ENCODE data around the gene BMPR2. TPM values are rescaled to one million over a fixed set of nuclear protein-coding genes. Genes with fewer than 3 reads are reported as not detected.
"Not testable (repeated sequence)": the region's sequence is repeated elsewhere in the genome, so short reads cannot be mapped to it uniquely, and the experiment has no call there.

Gene BMPR2
- polyA plus RNA-seq, 3 donors: 4.1 to 17.7 (median 12.3) TPM

DNA sequence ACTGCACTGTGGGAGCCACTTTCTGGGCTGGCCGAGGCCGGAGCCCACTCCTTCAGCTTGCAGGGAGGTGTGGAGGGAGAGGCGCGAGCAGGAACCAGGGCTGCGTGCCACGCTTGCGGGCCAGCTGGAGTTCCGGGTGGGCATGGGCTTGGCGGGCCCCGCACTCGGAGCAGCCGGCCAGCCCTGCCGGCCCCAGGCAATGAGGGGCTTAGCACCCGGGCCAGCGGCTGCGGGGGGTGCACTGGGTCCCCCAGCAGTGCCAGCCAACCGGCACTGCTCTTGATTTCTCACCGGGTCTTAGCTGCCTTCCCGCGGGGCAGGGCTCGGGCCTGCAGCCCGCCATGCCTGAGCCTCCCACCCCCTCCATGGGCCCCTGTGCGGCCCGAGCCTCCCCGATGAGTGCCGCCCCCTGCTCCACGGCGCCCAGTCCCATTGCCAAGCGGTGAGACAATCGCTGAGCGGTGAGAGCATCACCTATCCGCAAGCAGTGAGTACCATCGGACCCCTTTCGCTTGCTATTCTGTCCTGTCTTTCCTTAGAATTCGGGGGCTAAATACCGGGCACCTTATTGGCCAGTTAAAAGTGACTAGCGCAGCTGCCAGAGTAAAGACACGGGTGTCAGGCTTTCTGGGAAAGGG, 120.8 kb downstream of the BMPR2 start:
- not testable (repeated sequence) for H3K27ac ChIP-seq (ENCODE audit: low read depth, low read length)
- 92 to 96% (median 95%) methylated on average over 25 to 38 of the region's 38 CpGs for WGBS, 3 donors

DNA sequence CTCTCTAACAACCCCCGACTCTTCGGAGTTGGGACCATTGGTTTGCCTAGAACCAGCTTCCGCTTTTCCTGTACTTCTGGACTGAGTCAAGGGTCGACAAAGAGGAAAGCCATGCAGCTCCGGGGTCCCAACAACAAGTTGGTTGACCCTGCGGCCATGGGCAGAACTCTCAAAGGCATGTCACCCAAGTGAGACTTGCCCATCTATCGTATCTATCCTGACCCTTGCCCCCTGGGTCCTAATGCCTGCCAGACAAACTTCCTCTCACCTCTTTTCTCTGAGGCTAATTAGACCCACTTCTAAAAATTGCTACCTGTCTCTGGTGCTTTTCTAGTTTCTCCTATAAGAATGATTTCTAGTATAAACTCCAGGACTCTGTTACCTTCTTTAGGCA, 121.3 kb downstream of the BMPR2 start:
- 90 to 94% (median 94%) methylated on average over 7 of the region's 7 CpGs for WGBS, 3 donors
- not testable (repeated sequence) for H3K27ac ChIP-seq (ENCODE audit: low read depth, low read length)

DNA sequence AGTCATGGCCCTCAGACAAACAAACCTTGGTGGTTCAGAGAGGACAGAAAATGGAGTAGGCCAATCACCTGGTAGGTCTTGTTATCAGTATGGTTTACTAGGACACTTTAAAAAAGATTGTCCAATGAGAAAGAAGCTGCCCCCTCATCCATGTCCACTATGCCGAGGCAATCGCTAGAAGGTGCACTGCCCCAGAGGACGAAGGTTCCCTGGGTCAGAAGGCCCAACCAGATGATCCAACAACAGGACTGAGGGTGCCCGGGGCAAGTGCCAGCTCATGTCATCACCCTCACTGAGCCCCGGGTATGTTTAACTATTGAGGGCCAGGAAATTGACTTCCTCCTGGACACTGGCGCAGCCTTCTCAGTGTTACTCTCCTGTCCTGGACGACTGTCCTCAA, 123.7 kb downstream of the BMPR2 start:
- 92 to 93% (median 92%) methylated on average over 7 of the region's 7 CpGs for WGBS, 3 donors

DNA sequence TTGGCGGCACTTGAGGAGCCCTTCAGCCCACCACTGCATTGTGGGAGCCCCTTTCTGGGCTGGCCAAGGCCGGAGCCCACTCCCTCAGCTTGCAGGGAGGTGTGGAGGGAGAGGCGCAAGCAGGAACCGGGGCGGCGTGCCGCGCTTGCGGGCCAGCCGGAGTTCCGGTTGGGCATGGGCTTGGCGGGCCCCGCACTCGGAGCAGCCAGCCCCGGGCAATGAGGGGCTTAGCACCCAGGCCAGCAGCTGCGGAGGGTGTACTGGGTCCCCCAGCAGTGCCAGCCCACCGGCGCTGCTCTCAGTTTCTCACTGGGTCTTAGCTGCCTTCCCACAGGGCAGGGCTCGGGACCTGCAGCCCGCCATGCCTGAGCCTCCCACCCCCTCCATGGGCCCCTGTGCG, 127.1 kb downstream of the BMPR2 start:
- 95 to 99% (median 99%) methylated on average over 21 of the region's 21 CpGs for WGBS, 3 donors
- H3K27ac ChIP-seq (ENCODE audit: low read depth, low read length): not testable (repeated sequence)

More for the DNA sequence above, 123.7 kb downstream of the BMPR2 start:
- not testable (repeated sequence) for H3K27ac ChIP-seq (ENCODE audit: low read depth, low read length)

DNA sequence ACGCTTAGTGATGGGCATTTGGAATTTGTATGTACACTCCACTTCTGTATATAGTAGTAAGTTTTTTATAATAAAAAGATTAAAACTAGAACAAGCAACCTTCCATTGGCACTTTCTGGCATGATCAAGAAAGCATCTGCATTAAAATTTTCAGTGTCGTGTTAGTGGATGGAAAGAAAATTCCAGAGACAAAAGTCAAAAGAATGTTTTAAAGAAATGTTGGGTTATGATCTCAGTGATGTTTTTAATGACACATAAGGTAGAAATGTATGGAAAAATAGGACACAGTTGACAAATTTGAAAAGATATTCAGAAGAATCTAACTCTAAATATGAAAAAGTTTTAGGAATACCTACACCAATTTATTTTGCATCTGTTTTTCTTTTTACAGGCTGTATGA, 132.6 kb downstream of the BMPR2 start:
- H3K27ac ChIP-seq (ENCODE audit: low read depth, low read length): no peak overlapping the region
- WGBS, 3 donors: 79 to 85% (median 83%) methylated on average over 2 of the region's 2 CpGs

DNA sequence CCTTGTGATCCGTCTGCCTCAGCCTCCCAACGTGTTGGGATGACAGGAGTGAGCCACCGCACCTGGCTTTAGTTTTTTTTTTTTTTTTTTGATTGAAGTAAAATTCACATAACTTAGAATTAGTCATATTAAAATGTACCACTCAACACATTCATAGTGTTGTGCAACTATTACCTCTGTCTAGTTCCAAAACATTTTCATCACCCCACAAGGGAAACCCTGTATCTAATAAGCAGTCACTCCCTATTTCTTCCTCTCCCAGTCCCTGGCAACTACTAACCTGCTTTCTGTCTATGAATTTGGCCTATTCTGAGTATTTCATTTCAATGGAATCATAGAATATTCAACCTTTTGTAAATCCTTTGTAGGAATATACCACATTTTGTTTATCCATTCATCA, 134.8 kb downstream of the BMPR2 start:
- H3K27ac ChIP-seq (ENCODE audit: low read depth, low read length): no peak overlapping the region
- WGBS, 3 donors: 55 to 90% (median 60%) methylated on average over 3 of the region's 3 CpGs

DNA sequence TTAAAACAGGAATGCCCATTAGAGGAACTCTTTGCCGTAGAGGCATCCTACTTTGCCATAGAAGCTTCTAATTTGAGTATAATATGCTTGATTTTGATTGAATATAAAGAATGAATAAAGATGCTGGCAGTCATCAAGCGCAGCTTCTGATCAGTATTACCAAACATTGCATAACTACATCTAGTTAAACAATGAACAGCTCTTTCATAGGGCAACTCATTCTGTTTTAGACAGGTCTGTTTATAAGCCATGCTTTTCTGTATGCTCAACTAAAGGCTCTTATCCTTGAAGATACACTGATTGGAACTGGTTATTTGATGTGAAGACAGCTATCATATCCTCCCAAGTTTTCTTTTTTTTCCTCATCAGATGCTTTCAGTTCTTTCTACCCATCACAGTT, 136.0 kb downstream of the BMPR2 start:
- no peak overlapping the region for H3K27ac ChIP-seq (ENCODE audit: low read depth, low read length)
- WGBS, 3 donors: 89 to 96% (median 95%) methylated on average over 2 of the region's 2 CpGs

DNA sequence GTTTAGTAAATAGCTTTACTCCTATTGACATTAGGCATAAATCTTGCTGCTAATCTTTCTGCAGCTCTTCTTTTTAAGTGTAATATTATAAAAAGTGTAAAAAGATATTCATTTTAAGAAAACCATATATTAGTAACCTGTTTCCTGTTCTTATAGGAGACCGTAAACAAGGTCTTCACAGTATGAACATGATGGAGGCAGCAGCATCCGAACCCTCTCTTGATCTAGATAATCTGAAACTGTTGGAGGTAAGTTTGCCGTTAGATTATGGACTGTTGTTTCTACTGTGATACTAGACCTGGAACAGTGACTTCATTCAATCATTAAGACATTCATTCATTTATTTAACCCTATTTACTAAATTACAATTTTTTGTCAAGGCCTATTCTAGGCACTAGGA, 138.6 kb downstream of the BMPR2 start:
- H3K27ac ChIP-seq (ENCODE audit: low read depth, low read length): no peak overlapping the region
- WGBS, 3 donors: 91 to 96% (median 92%) methylated on average over 3 of the region's 3 CpGs

DNA sequence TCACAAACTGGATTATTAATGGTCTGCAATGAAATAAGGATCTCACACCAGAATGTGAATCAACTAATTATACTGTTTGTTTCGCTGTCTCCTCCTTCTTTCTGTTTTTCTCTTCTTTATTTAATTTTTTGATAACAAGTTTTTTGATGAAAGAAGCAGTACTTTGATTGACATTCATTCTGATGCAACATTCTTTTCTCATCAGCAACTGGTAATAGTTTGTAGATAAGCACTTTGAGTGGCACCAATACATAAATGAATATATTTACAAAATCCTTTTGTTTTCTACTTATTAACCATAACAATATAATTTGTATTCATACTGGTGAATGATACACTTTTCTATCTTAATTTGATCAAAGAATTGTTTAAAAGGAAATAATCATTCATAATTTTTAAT, 143.3 kb downstream of the BMPR2 start:
- 96 to 98% (median 97%) methylated on average over 1 of the region's 1 CpG for WGBS, 3 donors
- no peak overlapping the region for H3K27ac ChIP-seq (ENCODE audit: low read depth, low read length)

DNA sequence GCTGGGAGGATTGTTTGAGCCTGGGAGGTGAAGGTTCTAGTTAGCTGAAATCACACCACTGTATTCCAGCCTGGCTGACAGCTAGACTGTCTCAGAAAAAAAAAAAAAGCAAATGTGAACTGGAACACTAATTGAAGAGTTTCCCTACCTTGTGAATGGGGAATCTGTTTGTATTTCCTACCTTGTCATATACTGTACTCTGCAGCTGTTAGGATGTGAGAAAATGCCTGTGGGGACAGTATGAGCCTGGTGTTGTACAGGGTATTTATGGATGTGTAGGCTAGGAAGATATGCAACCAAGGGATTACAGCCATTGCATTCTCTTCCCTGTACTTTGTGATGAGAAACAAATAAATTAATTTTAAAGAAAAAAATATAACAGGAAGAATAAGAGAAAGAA, 145.3 kb downstream of the BMPR2 start:
- H3K27ac ChIP-seq (ENCODE audit: low read depth, low read length): no peak overlapping the region

DNA sequence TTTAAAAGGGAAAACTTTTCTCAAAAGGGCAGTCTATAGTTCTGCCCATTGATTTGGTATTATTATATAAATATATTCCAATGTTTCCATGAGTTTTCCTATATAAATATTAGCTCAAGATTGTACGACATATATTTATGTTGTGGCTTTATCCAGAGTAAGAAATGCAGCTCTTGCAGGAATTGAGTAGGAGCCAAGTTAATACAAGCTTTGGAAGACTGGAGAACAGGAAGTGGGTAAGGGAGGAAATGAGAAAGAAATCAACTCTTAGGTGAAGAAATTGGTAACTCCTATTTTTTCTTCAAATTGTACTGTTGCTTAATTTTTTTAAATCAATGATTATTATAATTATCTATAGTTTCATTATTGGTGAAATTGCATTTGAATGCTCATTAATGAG, 153.3 kb downstream of the BMPR2 start:
- H3K27ac ChIP-seq (ENCODE audit: low read depth, low read length): no peak overlapping the region
- 36 to 41% (median 40%) methylated on average over 1 of the region's 1 CpG for WGBS, 3 donors

DNA sequence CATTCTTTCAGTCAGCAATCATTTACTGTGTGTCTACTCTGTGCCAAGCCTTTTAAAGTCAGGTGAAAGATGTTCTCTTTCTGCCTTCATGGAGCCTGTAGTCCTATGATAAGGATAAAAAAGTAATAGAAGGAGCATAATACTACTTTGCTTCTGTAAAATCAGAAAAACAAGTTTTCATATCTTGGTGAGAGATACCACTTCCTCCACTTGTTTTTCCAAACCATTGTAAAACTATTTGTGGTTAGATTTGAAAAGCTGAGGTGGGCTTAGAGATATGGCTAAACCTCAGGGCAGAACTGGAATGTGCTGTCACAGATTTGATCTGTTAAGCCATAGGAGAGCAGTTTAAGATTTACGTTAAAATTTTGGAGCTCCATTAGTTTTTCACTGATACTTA, 153.9 kb downstream of the BMPR2 start:
- WGBS, 3 donors: 32 to 52% (median 42%) methylated on average over 1 of the region's 1 CpG
- no peak overlapping the region for H3K27ac ChIP-seq (ENCODE audit: low read depth, low read length)

DNA sequence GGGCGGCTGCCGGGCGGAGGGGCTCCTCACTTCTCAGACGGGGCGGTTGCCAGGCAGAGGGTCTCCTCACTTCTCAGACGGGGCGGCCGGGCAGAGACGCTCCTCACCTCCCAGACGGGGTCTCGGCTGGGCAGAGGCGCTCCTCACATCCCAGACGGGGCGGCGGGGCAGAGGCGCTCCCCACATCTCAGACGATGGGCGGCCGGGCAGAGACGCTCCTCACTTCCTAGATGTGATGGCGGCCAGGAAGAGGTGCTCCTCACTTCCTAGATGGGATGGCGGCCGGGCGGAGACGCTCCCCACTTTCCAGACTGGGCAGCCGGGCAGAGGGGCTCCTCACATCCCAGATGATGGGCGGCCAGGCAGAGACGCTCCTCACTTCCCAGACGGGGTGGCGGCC, 159.2 kb downstream of the BMPR2 start:
- H3K27ac ChIP-seq (ENCODE audit: low read depth, low read length): not testable (repeated sequence)
- WGBS, 3 donors: 84 to 94% (median 91%) methylated on average over 3 to 12 of the region's 30 CpGs

DNA sequence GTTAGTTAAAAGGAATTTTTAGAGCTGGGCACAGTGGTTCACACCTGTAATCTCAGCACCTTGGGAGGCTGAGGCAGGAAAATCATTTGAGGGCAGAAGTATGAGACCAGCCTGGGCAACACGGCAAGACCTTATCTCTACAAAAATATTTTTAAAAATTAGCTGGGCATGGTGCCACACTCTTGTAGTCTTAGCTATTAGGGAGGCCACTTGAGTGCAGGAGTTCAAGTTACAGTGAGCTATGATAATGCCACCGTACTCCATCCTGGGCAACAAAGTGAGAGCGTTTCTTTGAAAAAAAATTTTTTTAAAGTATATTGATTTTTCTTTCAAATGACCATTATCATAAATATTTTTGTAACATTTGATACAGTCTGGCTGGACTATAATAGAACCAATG, 165.0 kb downstream of the BMPR2 start:
- 20 to 66% (median 65%) methylated on average over 3 of the region's 3 CpGs for WGBS, 3 donors

DNA sequence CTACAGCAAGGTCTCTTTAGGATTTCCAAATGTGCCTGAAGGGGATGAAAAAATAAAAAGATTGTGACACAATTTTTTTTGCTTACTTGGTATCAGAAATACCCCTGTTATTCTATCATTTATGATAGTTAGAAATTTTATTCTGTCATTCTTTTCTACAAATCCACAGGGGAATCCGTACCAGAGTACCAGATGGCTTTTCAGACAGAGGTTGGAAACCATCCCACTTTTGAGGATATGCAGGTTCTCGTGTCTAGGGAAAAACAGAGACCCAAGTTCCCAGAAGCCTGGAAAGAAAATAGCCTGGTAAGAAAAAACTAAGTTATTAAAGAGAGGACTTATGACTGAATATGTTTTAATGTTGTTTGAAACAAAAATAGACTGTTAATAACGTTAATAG, 166.0 kb downstream of the BMPR2 start:
- WGBS, 3 donors: 54 to 67% (median 58%) methylated on average over 3 of the region's 3 CpGs
- H3K27ac ChIP-seq (ENCODE audit: low read depth, low read length): no peak overlapping the region

More for the DNA sequence above, 165.0 kb downstream of the BMPR2 start:
- H3K27ac ChIP-seq (ENCODE audit: low read depth, low read length): no peak overlapping the region

DNA sequence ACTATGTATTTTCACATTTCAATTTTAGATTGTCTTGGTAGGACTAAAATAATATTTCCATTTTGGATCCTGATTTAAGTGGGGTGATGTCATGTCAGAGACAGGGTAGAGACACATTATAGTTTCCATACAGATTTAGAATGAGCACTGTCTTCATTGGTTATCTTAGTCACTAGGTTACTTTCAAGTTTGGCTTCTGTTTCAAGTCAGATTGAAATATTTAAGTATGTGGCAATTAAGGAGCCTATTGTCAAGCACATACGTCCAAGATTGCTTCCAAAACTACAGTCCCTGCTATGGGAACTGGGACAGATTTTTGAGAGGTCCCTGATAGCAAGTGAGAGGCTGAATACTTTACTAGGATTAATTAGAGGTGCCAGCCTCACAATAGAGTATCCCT, 169.4 kb downstream of the BMPR2 start:
- WGBS, 3 donors: 41 to 77% (median 71%) methylated on average over 1 of the region's 1 CpG
- H3K27ac ChIP-seq (ENCODE audit: low read depth, low read length): no peak overlapping the region

DNA sequence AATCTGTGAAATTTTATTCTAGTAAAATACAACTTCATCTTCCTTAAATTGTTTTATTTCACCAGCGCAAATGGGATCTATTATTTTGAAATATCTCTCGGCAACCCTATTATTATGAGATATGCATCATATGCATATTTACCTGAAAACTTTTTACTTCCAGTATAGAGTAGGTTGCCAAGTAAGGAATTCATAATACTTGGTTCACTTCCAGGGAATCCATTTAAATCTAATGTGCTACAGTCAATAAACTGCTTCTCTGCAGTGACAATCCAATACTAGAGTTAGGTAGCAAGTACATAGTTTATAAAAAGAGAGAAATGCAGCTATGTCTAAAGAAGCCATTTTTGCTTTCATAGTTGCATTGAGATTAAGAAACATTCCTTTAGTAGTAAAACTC, 169.8 kb downstream of the BMPR2 start:
- WGBS, 3 donors: 61 to 95% (median 95%) methylated on average over 2 of the region's 2 CpGs
- no peak overlapping the region for H3K27ac ChIP-seq (ENCODE audit: low read depth, low read length)

DNA sequence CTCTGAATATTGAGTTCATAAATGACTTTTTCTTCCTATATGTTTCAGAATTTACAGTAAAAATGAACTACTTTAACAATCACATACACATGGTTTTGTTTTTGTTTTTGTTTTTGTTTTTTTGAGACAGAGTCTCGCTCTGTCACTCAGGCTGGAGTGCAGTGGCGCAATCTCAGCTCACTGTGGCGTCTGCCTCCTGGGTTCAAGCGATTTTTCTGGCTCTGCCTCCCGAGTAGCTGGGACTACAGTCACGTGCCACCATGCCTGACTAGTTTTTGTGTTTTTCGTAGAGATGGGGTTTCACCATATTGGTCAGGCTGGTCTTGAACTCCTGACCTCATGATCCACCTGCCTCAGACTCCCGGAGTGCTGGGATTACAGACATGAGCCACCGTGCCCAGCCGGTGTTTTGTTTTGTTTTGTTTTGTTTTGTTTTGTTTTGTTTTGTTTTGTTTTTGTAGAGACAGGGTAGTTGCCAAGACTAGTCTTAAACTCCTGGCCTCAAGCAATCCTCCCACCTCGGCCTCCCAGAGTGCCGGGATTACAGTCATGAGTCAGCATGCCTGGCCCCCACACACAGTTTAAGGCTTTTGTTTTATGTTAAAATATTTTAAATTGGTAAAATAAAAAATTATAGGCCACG, 170.5 kb downstream of the BMPR2 start:
- WGBS, 3 donors: 86 to 94% (median 88%) methylated on average over 13 of the region's 13 CpGs

DNA sequence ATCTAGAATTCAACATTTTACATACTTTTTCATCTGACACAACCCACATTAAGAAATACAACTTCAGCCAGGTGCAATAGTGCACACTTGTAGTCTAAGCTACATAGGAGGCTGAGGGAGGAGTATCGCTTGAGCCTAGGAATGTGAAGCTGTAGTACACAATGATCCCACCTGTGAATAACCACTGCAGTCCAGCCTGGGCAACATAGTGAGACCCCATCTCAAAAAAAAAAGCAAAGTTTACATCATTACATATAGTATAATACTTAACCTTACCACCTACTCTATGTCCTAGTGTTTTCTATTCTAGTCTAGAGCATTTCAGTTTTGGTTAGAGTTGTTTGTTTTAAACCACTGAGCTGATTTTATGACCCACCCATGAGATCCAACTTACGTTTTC, 172.1 kb downstream of the BMPR2 start:
- 94 to 96% (median 94%) methylated on average over 2 of the region's 2 CpGs for WGBS, 3 donors
- no peak overlapping the region for H3K27ac ChIP-seq (ENCODE audit: low read depth, low read length)

More for the DNA sequence above, 170.5 kb downstream of the BMPR2 start:
- not testable (repeated sequence) for H3K27ac ChIP-seq (ENCODE audit: low read depth, low read length)

DNA sequence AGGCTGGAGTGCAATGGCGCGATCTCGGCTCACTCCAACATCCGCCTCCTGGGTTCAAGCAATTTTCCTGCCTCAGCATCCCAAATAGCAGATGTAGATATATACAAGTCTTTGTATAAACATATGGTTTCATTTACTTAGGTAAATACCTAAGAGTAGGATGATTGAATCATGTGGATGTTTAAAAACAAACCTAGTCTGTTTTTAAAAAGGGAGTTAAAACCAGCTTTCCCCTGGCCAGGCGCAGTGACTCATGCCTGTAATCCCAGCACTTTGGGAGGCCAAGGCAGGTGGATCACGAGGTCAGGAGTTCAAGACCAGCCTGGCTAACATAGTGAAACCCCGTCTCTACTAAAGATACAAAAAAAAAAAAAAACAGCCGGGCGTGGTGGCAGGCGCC, 174.9 kb downstream of the BMPR2 start:
- not testable (repeated sequence) for H3K27ac ChIP-seq (ENCODE audit: low read depth, low read length)
- 97 to 98% (median 97%) methylated on average over 10 of the region's 10 CpGs for WGBS, 3 donors
